Duodenal mucosa (tissue), 2 donors: ENCODE results near the gene TFF3.
A peak's percentile ranks its signal among the peaks of the same experiment; 100 is the strongest.

Source experiments
- H3K27ac ChIP-seq: one replicate; pipeline ENCODE4 v1.7.0; 2013; ENCODE audit warnings: low read depth, low read length
- H3K27me3 ChIP-seq, 2 donors: one replicate each; pipeline ENCODE4 v1.7.0; 2013; ENCODE audit warnings: low read length in 2 of 2, control low read depth in 1 of 2; ENCODE audit not compliant: insufficient read depth in 2 of 2, control insufficient read depth in 1 of 2
- H3K36me3 ChIP-seq, 2 donors: one replicate each; pipeline ENCODE4 v1.7.0; 2013; ENCODE audit warnings: low read length in 2 of 2, control low read depth in 1 of 2; ENCODE audit not compliant: insufficient read depth in 2 of 2, control insufficient read depth in 1 of 2
- H3K4me1 ChIP-seq, 2 donors: one replicate each; pipeline ENCODE4 v1.7.0; 2013; ENCODE audit warnings: low read length in 2 of 2, control low read depth in 1 of 2; ENCODE audit not compliant: insufficient read depth in 2 of 2, control insufficient read depth in 1 of 2
- H3K4me3 ChIP-seq, 2 donors: one replicate each; pipeline ENCODE4 v1.7.0; 2013; ENCODE audit warnings: low read length in 2 of 2, low read depth in 1 of 2
- H3K9ac ChIP-seq, 2 donors: one replicate each; pipeline ENCODE4 v1.7.0; 2013; ENCODE audit warnings: low read length in 2 of 2, low read depth in 1 of 2
- H3K9me3 ChIP-seq, 2 donors: one replicate each; pipeline ENCODE4 v1.7.0; 2013; ENCODE audit warnings: low read length in 2 of 2, control low read depth in 1 of 2; ENCODE audit not compliant: control insufficient read depth in 1 of 2

Gene TFF3

GRCh38 chr21:42315296-42315891 lies at the start of gene TFF3:
TFF3 (minus strand) TSS chr21:42315409; CDS start chr21:42315374, 35 bp downstream.
- Histone ChIP-seq H3K4me3 (peak within 1 kb of the TSS; percentile 37 to 52), H3K9me3 (no peaks in the 10 kb centered on the region), H3K9ac (peak within 1 kb of the TSS; percentile 9 to 30), H3K27ac (no peak within 1 kb of the TSS), H3K36me3 (no peaks in the 10 kb centered on the region), H3K4me1 (peaks cover 51 to 64% of the 10 kb centered on the region in 2 donors), H3K27me3 (no peaks in the 10 kb centered on the region)

GRCh38 chr21:42364304-42364865 lies 49.2 kb upstream of the TFF3 start:
- Histone ChIP-seq H3K9ac (no peak overlapping the region), H3K9me3 (peaks cover 5 to 7% of the 10 kb centered on the region in 2 donors), H3K36me3 (no peaks in the 10 kb centered on the region), H3K27me3 (no peaks in the 10 kb centered on the region), H3K27ac (no peak overlapping the region), H3K4me1 (no peaks in the 10 kb centered on the region), H3K4me3 (no peak overlapping the region)

DNA sequence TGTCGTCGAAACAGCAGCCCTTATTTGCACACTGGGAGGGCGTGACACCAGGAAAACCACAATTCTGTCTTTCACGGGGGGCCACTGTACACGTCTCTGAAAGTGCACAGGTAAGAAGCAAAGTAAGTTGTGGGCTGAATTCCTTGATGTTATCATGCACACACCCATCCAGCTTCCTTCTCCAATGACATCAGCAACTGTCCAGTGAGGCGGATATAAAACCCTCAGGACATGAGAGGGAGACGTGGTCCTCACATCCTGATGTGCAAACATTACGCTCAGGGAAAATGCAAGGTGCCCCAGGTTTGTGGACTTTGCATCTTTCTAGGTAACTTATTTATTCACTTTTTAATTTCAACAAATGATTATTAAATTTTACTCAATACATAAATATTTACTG lies 48.1 kb upstream of the TFF3 start:
- Histone ChIP-seq H3K9me3 (peaks cover 5 to 7% of the 10 kb centered on the region in 2 donors), H3K27ac (no peak overlapping the region), H3K27me3 (peaks cover 0 to 3% of the 10 kb centered on the region in 2 donors), H3K9ac (no peak overlapping the region), H3K4me1 (no peaks in the 10 kb centered on the region), H3K4me3 (no peak overlapping the region), H3K36me3 (no peaks in the 10 kb centered on the region)

- no peak overlapping the region for H3K27ac ChIP-seq
- H3K4me1 ChIP-seq = no peaks in the 10 kb centered on the region
- H3K9me3 ChIP-seq = peaks cover 5 to 7% of the 10 kb centered on the region in 2 donors
- no peaks in the 10 kb centered on the region for H3K36me3 ChIP-seq
- H3K9ac ChIP-seq = no peak overlapping the region
- peaks cover 0 to 3% of the 10 kb centered on the region in 2 donors for H3K27me3 ChIP-seq
- no peak overlapping the region for H3K4me3 ChIP-seq
These were observed 47.5 kb upstream of the TFF3 start for GRCh38 chr21:42362700-42363099.

- Histone ChIP-seq H3K9ac (no peak overlapping the region), H3K27me3 (peaks cover 0 to 3% of the 10 kb centered on the region in 2 donors), H3K36me3 (no peaks in the 10 kb centered on the region), H3K9me3 (peaks cover 5 to 7% of the 10 kb centered on the region in 2 donors), H3K27ac (no peak overlapping the region), H3K4me3 (no peak overlapping the region), H3K4me1 (no peaks in the 10 kb centered on the region)
These were observed 47.0 kb upstream of the TFF3 start for GRCh38 chr21:42362198-42362597.

DNA sequence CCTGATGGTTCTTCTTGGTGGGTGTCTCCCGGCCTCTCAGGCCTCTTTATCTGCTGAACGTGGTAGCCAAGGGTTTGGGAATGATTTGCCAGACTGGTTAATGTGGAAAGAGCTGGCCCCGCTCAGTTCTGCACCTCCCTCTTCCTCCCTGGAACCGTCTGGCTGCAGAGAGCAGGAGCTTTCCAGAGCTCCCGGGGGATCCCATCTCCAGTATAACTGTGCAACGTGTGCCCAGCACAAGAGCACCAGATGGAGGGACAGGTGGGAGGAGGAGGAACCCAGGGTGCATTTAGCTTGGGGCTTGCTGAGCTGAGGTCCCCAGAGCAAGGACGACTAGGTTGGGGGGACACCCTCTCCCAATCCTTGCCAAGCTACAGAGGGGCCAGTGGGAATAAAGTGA lies 46.1 kb upstream of the TFF3 start:
- Histone ChIP-seq H3K27me3 (peaks cover 0 to 3% of the 10 kb centered on the region in 2 donors), H3K27ac (no peak overlapping the region), H3K36me3 (no peaks in the 10 kb centered on the region), H3K9me3 (peaks cover 5 to 7% of the 10 kb centered on the region in 2 donors), H3K4me3 (no peak overlapping the region), H3K4me1 (no peaks in the 10 kb centered on the region), H3K9ac (no peak overlapping the region)

- H3K9me3 ChIP-seq = peaks cover 9 to 14% of the 10 kb centered on the region in 2 donors
- no peak overlapping the region for H3K4me3 ChIP-seq
- no peak overlapping the region for H3K27ac ChIP-seq
- no peaks in the 10 kb centered on the region for H3K4me1 ChIP-seq
- no peak overlapping the region for H3K9ac ChIP-seq
- peaks cover 0 to 3% of the 10 kb centered on the region in 2 donors for H3K27me3 ChIP-seq
- no peaks in the 10 kb centered on the region for H3K36me3 ChIP-seq
These were observed 45.1 kb upstream of the TFF3 start for GRCh38 chr21:42360317-42360716.

DNA sequence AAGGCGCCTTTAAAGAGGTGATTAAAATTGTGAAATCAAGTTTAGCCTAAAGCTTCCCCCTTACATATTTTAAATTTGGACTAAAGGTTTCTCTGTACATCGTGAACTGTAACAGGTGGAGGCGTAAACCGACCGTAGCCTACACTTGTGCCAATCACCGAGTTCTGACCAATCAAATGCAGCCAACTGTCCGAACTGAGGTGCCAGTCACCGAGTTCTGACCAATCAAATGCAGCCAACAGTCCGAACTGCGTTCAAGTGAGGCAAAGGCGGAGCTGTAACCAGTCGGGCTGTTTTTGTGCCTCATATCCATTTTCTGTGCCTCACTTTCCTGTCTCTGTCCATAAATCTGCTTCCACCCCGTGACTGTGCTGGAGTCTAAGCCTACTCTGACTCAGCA lies 43.7 kb upstream of the TFF3 start:
- peaks cover 9 to 14% of the 10 kb centered on the region in 2 donors for H3K9me3 ChIP-seq
- no peaks in the 10 kb centered on the region for H3K36me3 ChIP-seq
- no peak overlapping the region for H3K9ac ChIP-seq
- H3K4me1 ChIP-seq = no peaks in the 10 kb centered on the region
- no peak overlapping the region for H3K27ac ChIP-seq
- H3K4me3 ChIP-seq = no peak overlapping the region
- peaks cover 0 to 3% of the 10 kb centered on the region in 2 donors for H3K27me3 ChIP-seq

DNA sequence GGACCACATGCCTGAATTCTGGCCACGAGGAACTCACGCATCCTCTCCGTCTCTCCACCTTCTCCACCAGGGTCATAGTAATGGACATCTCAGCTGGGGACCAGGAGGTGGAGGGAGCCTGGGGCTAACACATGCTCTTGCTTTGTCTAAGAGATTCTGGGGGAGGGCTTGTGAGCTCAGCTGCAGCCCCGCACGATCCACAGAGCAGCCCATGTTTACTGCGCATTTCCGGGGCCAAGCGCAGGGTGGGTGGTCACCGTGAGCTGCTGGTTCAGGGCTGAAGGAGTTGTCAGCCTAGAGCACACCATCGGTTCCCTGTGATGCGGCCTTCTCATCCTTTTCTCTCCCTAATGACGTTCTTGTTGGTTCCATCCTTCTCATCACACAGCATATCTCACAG lies 43.1 kb upstream of the TFF3 start:
- Histone ChIP-seq H3K4me1 (no peaks in the 10 kb centered on the region), H3K36me3 (no peaks in the 10 kb centered on the region), H3K27me3 (peaks cover 0 to 3% of the 10 kb centered on the region in 2 donors), H3K4me3 (no peak overlapping the region), H3K27ac (no peak overlapping the region), H3K9ac (no peak overlapping the region), H3K9me3 (peaks cover 9 to 14% of the 10 kb centered on the region in 2 donors)

DNA sequence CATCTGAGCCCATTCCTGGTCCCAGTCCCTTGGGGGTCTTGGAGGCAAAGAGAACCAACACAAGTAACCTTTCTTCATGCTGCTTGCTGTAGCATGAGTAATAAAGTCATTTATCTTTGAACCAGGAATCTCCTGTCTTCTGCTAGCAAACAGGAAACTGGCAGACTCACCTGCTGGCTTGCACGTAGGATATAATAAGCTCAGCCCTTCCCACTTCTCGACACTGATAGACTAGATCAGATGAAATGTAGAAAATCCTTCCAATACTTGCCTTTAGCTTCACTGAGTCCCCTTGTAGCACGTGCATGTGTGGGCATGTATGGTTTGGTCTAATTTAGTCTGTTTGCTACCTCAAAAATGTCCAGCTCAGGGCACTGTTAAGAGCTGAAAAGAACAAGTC lies 42.1 kb upstream of the TFF3 start:
- Histone ChIP-seq H3K27me3 (peaks cover 0 to 3% of the 10 kb centered on the region in 2 donors), H3K36me3 (no peaks in the 10 kb centered on the region), H3K9me3 (peaks cover 9 to 14% of the 10 kb centered on the region in 2 donors), H3K4me3 (no peak overlapping the region), H3K9ac (no peak overlapping the region), H3K27ac (no peak overlapping the region), H3K4me1 (no peaks in the 10 kb centered on the region)
